ENCODE data around the gene TSPAN31.

DNA sequence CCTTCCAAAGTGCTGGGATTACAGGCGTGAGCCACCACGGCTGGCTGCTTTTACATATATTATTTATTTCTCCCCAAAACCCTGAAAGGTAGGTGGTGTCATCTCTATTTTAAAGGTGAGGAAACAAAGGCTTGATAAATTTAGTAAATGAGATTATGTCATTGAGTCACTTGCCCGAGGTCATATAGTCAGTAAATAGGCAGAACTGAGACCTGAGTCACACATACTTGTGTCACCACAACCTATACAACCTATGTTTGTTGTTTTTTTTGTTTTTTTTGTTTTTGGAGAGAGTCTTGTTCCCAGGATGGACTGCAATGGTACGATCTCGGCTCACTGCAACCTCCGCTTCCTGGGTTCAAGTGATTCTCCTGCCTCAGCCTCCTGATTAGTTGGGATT lies 50.5 kb downstream of the TSPAN31 start:
- no peak for TF ChIP-seq POLR2A (IDR thresholded peaks at IDR 0.05)
- TF ChIP-seq, protein P1, sequence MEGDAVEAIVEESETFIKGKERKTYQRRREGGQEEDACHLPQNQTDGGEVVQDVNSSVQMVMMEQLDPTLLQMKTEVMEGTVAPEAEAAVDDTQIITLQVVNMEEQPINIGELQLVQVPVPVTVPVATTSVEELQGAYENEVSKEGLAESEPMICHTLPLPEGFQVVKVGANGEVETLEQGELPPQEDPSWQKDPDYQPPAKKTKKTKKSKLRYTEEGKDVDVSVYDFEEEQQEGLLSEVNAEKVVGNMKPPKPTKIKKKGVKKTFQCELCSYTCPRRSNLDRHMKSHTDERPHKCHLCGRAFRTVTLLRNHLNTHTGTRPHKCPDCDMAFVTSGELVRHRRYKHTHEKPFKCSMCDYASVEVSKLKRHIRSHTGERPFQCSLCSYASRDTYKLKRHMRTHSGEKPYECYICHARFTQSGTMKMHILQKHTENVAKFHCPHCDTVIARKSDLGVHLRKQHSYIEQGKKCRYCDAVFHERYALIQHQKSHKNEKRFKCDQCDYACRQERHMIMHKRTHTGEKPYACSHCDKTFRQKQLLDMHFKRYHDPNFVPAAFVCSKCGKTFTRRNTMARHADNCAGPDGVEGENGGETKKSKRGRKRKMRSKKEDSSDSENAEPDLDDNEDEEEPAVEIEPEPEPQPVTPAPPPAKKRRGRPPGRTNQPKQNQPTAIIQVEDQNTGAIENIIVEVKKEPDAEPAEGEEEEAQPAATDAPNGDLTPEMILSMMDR (IDR thresholded peaks at IDR 0.05 in 8 of 11, conservative IDR thresholded peaks at IDR 0.05 in 3 of 11), result no peak

Data from spleen (tissue), 7 donors.